Breast epithelium (tissue), 3 donors: ENCODE results near the gene SF3A1.

Experiments
- CTCF ChIP-seq, 3 donors: fragments of 450-650 bp; IDR thresholded peaks; one replicate each; pipeline ENCODE4 v1.5.1; 2016 to 2017; ENCODE audit warnings: antibody characterized with exemption in 3 of 3, mild to moderate bottlenecking in 3 of 3, moderate library complexity in 3 of 3
- POLR2AphosphoS5 ChIP-seq, 3 donors: sonication (generic); formaldehyde crosslinking; IDR thresholded peaks; one replicate each; pipeline ENCODE4 v1.6.1; 2017; ENCODE audit warnings: antibody characterized with exemption in 3 of 3

GRCh38 chr22:30338802-30339201, 17.9 kb downstream of the SF3A1 start:
- TF ChIP-seq POLR2AphosphoS5 (IDR thresholded peaks at IDR 0.05), result no peak
- TF ChIP-seq CTCF (IDR thresholded peaks at IDR 0.05), result no peak
